ENCODE data around the gene ATP11A.
"Not testable (repeated sequence)": the region's sequence is repeated elsewhere in the genome, so short reads cannot be mapped to it uniquely, and the experiment has no call there.

Gene ATP11A

DNA sequence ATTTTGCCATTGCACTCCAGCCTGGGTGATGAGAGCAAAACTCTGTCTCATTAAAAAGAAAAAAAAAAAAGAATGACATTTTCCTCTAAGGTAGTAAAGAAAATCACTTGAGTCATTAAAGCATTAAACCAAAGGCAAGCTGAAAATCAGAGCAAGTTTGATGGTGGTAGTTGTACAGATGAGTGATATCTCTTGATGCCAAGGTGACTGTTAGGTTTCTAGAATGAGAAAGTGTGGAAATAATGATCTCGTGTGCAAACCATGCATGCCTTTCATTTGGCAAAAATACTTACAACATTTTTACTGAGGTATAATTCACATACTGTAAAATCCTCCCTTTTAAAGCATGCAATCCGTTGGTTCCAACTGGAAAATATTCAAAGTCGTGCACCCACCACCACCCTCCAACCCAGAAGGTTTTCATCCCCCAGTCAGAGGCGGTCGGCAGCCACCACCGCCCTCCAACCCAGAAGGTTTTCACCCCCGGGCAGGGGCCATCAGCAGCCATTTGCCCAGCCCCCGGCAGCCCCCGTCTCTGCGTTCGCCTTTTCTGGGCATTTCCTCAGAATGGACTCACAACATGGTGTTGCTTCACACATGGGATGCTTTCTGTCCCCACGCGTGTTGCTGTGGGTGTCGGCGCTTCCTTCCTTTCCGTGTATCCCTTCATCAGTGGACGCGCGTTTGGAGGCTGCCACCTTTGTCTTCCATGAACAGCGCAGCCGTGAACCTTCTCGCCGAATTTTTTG is 90.2 kb downstream of the ATP11A start:
- DNase-seq: no peak

DNA sequence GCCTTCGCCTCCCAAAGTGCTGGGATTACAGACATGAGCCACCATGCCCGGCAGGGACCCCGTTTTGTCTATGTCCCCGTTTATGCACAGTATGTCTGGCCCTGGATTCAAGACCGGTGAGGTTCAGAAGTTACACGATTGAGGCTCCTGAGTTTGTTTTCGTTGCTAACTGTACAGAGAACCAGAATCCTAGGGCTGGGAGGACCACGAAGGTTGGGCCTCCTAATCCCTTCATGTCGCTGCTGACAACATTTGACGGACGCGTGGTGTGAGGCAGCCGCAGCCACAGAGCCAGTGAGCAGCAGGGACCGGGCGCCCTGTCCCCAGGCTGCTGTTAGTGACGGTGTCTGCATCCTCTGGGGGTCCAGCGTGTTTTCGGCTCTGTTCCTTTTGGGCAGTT is 91.4 kb downstream of the ATP11A start:
- DNase-seq: no peak

DNA sequence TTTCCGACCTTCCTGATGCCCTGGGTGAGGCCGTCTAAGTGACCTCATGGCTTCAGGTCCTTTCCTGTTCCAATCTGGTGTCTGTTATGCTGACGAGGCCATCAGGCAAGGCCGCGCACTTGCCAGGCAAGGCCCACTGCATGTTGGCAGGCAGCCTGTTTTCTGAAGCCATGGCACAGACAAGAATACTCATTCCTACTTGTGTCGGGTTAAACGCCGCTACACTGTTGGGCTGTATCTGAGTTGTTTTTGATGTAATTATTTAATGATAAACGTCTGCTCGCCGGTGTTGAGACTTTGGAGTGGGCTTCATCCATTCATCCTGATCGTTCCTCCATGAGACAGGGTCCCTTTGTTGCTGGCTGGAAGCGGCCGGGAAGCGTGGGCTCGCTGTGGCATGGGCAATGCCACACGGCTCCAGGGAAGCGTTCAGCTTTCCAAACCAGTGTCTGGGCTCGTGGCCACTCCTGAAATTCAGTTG is 92.1 kb downstream of the ATP11A start:
- DNase-seq: no peak

DNA sequence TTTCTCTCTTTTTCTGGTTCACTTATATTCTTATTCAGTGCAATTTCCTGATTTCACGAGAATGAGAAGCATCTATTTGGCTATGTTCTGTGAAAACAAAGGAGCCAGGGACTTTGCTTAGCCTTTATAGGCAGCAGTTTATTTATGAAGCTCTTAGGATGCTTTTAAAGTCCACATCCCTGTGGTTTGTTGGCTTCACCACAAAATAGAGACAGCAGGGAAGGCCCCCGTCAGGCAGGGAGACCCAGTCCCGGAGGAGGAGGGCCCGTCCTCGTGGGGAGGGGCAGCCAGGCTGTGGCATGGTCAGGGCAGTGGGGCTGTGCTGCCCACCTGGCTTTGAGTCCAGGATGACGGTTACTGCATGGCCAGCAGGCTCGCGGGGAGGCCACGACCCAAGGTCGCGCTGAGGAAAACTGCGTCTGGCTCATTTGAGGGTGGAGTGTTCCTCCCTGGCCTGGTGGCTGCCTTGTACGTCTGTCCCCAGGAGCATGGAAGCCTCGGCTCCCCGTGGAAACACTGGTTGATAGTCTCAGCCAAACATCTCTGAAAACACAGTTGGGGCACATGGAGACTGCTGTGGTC is 92.7 kb downstream of the ATP11A start:
- no peak for DNase-seq

DNA sequence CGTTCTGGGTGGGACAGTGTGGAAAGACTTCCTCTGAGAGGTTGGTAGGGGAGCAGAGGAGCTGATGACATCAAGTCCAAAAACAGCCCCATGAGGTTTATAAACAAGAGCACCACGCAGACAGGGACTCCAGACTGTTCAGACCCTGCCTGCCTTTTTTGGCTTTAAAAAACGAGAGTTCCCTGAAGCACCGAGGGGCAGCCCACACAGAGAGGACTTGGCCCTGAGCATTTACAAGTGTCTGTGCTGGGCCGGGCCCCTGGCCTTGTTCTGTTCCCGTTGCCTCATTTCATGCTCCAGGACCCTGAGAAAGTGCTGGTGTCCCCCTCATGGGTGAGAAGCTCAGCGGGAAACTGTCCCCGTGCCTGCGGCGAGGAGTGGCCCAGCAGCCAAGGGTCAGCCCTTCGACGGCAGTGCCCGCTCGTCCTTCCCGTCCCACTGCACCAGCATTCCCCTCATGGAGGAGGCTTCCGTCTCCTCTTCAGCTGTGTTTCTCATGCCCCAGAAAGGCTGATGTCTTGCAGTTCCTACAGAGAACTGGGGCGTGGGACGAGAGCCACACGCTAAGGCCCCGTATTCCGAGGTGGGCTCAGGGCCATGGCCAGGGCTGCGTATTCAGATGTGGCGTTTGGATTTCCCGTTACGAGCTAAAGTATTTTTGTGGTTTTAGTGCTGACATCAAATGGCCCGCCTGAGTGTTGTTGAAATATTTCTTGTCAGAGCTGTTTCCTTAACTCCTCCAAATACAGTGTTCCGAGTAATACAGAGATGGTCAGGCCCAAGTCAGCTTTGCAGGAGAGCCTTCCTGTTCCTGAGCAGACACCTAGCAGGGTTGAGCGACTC is 93.5 kb downstream of the ATP11A start:
- no peak for DNase-seq

DNA sequence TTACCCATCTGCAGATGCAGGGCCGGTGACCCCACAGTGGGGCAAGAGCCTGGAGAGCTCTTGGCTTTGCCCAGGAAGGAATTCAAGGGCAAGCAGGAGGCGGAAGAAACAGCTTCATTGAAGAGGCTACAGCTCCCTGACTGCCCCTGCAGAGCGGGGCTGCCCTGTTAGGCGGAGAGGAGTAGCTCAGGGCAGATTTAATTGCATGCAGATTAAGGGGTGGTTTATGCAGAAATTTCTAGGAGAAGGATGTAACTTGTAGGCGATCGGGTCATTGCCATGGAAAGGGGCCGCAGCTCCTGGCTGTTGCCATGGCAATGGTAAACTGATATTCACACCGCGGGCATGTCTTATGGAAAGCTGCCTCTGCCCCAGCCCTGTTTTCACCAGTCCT is 94.1 kb downstream of the ATP11A start:
- DNase-seq: no peak

DNA sequence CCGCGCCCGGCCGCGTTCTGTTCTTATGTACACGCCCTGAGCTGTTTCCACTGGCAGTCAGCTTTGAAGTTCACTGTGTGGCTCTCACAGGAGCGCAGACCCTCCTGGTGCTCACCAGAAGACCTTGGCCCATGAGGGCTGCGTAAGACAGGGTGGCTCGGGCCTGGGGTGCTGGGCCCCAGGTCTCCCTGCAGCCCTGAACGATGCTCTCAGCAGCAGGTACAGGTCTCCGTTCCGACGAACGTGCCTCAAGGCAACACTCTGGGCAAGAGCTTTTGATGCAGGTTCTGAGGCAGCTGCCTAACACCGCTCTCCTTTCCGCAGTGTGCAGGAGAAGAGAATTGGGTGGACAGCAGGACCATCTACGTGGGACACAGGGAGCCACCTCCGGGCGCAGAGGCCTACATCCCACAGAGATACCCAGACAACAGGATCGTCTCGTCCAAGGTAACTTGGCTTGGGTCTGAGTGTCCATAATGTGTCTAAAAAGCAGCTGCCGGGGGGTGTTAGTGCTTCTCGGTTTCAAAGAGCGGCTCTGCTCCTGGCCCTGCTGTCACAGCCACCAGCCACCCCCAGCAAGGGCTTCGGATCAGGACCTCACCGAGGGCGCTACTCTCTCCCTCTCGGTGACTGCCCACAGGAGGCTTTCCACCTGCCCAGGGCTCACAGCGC is 95.1 kb downstream of the ATP11A start:
- DNase-seq: no peak

DNA sequence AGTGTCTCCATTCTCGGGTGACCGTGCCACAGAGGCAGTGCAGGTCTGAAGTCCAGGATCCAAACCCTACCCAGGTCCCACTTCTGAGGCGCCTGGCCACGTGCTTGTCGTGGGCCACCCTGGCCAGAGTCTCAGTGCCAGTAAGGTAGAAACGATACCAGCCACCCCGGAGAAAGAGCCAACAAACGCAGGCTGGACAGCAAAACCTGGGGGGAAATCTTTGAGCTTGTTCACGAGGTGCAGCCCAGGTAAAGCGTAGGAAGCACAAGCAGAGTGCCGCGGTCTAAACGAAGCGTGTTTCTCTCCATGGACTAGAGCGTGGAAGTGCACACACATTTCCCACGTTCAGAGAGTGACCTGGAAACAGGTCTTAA is 95.6 kb downstream of the ATP11A start:
- DNase-seq: no peak

DNA sequence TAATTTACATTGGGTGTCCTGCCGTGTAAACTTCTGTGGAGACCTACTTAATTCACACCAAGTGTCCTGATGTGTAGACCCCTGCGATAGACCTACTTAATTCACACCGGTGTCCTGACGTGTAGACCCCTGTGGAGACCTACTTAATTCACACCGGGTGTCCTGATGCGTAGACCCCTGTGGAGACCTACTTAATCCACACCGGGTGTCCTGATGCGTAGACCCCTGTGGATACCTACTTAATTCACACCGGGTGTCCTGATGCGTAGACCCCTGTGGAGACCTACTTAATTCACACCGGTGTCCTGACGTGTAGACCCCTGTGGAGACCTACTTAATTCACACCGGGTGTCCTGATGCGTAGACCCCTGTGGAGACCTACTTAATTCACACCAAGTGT is 97.0 kb downstream of the ATP11A start:
- not testable (repeated sequence) for DNase-seq

DNA sequence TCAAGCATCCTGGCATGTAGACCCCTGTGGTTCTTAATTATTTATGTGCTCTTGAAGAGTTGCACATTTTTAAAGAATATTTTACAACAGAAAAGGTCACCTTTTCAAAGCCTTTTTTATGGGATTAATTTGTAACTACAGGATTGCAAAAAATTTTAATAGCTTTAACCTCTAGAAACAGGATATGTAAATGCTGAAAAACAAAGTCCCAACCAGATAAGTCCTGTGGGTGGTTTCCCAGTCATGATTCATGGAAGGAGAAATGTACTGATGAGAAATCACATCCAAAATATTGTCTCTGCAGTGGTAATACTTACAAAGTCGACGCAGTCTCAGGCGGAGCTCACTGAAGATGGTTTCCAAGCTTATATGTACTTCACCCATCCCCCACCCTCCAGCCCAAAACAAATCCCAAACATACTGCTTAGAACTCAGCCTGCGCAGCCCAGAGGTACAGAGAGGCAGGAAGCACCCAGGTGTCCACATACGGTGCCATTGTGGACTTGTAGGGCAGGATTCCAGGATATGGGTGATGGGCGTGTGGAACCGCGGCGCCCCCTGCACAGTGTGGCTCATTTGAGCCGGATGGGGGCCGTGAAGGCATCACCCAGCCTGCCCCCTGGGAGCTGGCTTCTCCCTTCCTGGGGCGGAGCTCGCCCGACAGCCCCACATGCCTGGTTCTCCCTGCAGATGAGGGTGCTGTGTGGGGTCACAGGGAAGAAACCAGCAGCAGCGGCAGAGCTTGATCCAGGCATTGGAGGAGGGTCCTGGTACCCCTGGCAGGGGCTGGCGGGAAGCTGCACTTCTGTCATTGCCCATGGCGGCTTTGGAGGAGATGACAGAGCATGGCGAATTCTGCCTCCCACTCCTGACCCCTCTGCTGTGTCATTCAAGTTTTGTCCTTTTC is 101.2 kb downstream of the ATP11A start:
- no peak for DNase-seq

DNA sequence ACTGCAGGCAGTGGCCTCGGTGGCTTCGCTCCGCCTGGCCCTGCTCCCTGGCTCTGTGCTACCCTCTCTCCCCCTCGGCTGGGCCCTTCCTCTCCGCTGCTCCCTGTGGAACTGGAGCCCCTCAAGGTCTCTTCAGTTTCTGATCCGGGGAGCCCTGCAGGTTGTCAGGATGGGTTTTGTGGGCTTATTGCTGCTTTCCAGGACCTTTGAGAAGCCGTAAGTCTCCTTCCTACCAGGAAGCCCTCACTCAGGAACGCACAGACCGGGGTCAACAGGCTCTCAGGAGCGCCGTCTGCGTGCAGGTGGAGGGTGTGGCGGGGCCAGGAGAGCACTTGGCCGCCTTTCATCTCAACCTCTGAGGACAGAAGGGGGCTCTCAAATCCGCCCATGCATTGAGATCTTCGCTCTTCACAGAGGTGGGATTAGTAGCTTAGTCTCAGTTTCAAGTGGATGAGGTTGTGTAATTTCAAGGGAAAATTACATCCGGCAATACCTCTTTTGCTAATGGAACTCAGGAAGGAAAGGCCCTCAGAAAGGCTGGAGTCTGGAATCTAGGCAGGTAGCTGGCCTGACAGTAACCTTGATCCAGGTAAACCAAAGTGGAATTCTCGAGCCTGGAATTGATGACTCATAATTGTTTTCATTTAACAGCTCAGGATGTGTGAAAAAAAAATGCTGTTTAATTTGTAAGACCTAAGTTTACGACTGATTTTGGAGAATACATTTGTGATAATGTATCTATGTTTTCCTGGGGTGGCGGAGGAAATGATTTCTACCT is 102.0 kb downstream of the ATP11A start:
- no peak for DNase-seq

DNA sequence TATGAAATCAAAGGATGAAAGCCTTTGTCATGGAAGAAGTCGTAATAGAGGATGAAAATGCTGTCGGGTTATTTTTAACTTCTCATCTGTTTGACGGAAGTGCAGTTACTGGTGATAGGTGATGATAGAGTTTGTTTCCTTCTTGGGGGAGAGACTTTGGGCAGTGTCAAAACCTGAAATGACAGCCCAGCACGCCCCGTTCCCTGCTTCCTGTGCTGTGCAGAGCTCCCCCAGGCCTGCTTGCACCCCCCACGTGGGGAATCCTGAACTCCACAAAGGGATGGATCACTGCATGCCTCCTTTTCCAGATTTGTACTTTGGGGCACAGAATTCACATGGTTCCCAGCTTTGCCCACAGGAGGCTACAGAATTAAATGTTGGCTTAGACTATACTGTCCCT is 102.7 kb downstream of the ATP11A start:
- no peak for DNase-seq

DNA sequence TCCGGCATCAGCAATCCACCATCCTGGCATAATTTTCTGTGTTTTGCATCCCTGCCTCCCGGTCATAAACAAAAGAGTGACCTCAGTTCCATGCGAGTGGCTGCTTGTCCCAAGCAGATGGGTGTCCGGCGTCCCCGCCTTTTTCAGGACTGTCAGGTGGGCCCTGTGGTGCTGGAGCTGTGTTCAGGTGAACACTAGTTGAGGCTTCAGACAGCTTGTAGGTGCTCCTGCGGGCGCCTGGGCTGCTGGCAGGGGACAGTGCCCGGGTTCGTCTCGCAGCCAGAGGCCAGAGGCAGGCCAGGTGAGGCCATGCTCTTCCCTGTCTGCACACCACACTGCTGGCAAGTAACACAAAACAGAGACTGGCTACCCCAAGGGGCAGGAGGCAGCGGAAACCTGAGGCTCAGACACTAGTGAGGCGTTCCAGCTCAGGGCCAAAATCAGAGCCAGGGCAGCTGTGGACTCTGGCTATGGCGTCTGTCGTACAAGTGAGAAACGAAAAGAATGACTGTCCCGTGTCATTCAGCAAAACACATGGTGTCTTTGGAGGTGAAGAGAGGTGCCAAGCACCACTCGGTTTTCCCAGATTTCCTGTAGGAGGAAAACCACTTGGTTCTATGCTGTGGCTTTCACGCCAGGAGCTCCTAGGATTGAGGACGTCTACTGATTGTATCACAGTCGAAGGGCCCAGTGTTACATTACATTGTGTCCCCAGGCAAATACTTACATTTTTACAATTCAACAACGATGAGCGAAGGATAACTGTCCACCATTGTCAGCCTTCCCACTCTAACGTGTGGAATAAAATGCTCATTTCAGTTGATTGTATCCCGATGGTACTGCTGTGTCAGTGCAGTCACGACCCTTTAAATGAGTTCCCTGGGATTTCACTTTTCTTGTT is 104.0 kb downstream of the ATP11A start:
- DNase-seq: no peak

DNA sequence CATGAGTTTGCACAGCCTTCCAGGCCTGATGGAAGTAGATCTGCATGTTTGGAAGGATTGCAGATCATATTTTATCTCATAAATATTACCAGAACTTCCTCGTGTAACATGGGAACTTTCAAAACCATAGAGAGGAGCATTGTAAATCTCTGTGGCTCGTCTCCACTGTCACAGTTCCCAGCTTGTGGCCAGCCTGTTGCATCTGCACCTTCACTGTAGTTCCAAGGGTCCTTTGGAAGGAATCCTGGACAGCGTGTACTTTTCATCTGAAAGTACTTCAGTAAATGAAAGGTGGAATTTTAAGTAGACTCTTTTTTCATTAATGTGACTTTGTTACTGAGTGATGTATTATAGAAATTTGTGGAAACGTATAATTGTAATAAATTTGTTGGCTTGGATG is 105.4 kb downstream of the ATP11A start:
- no peak for DNase-seq

DNA sequence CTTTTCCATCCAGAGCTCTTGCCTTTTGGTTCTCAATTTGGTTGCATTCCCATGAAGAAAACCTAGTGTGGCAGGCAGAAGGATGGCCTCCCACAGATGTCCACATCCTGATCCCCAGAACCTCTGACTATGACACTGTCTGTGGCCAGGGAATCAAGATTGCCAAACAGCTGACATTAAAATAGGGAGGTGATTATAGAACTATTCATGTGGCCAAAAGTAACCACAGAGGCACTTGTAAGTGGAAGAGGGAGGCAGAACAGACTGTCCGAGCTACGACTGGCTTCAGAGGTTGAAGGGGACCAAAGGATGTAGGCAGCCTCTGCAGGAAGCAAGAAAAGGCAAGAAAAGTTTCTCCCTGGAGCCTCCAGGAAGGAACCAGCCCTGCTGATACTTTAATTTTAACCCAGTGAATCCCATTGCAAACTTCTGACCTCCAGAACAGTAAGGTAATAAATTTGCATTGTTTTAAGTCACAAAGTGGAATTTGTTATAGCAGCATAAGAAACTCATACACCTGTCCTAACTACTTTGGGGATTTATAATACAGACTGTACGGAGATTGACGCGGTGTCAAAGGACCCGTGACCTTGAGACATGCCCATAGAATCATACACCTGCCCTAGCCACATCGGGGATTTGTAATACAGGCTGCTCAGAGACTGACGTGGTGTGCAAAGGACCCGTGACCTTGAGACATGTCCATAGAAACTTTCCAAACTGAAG is 106.5 kb downstream of the ATP11A start:
- DNase-seq: no peak

DNA sequence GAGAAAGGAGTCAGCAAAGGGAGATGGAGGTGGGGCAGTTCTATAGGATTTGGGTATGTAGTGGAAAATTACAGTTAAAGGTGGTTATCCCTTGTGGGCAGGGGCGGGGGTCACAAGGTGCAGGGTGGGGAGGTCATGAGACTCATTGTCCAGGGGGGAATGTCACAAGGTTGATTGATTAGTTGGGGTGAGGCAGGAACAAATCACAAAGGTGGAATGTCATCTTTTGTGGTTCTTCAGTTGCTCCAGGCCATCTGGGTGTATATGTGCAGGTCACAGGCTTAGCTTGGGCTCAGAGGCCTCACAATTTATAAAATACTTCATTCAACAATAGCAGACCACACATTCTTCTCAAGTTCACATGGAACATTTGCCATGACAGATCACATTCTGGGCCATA is 109.6 kb downstream of the ATP11A start:
- no peak for DNase-seq

DNA sequence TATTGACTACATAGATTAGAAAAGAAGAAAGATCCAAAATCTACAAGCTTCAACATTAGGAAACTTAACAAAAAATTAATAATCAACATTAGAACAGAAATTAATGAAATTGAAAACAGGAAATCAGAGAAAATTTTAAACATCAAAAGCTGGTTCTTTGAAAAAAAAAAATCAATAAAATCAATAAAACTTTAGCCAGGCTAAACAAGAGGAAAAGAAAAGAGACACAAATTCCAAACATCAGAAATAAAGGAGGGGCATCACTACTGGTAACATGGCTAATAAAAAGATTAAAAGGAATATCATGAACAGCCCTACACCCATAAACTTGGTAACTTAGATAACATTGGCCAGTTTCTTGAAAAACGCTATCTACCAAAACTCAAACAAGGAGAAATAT is 110.2 kb downstream of the ATP11A start:
- no peak for DNase-seq

DNA sequence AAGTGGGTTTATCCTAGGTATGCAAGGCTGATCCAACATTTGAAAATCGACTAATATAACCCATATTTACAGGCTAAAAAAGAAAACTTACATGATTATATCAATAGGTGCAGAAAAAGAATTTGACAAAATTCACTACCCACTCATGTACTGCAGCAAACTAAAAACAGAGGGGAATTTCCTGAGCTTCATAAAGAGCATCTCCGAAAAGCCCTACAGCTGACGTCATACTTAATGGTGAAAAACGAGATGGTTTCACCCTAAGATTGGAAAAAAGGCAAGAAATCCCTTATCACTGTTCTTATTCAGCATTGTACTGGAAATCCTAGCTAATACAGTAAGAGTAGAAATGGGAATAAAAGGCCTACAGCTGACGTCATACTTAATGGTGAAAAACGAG is 111.0 kb downstream of the ATP11A start:
- DNase-seq: not testable (repeated sequence)

DNA sequence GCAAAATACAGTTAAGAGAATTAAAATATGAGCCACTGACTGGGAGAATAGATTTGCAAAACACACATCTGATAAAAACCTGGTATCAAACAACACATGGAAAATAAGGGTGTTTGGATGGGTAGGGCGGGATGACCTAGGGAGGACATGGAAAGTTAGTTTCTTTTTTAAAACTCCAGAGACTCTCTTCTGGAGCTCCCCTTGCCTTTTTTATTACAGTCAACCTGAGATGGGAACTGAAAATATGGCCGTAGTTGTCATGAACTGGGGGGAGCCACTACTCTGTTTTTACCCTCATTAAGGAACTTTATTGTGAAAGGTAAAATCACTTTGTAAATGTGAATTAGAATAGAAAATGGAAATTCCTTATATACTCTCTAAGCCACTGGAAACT is 113.0 kb downstream of the ATP11A start:
- no peak for DNase-seq

DNA sequence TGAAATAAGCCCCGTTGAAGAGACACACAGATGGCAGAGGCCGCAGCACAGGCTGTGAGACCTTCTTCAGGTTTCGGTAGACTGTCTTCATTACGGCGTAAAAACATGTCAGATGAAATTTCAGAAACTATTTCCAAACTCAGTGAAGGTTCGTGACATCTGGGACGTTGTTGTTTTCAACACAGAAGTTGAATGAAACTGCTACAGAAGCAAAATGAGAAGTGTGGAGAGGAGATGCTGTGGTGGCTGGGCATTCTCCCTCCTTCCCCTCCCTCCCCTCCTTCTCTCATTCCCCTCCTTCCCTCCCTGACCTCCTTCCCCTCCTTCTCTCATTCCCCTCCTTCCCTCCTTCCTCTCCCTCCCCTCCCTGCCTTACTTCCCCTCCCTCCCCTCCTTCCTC is 113.6 kb downstream of the ATP11A start:
- DNase-seq: no peak
